Neural cell (in vitro differentiated cells): ENCODE measurements around the gene GDF9. TPM values are rescaled to one million over a fixed set of nuclear protein-coding genes. Genes with fewer than 3 reads are reported as not detected.

Source experiments
- H2AFZ ChIP-seq: fragments of 200-600, 300-800 bp; sonication (generic), shearing (Covaris generic); 2 replicates; pipeline ENCODE4 v1.6.0; 2014; ENCODE audit warnings: low read depth, mild to moderate bottlenecking, antibody characterized with exemption, low read length, moderate library complexity
- H3F3A ChIP-seq: fragments of 200-600 bp; shearing (Covaris generic); 2 replicates; pipeline ENCODE4 v1.6.1; 2016; ENCODE audit warnings: mild to moderate bottlenecking, moderate library complexity, mixed read lengths, antibody characterized with exemption, low read length; ENCODE audit not compliant: insufficient read depth, poor library complexity, severe bottlenecking
- H3K27ac ChIP-seq: fragments of 200-600, 300-800 bp; sonication (generic), shearing (Covaris generic); 2 replicates; pipeline ENCODE4 v1.5.1; 2014; ENCODE audit warnings: mild to moderate bottlenecking, low read length, moderate library complexity
- H3K27me3 ChIP-seq: fragments of 300-800, 200-600 bp; sonication (generic), shearing (Covaris generic); 2 replicates; pipeline ENCODE4 v1.6.0; 2014; ENCODE audit warnings: mild to moderate bottlenecking, low read depth, low read length, moderate library complexity; ENCODE audit not compliant: insufficient read depth
- H3K36me3 ChIP-seq: fragments of 300-800, 200-600 bp; sonication (generic), shearing (Covaris generic); 2 replicates; pipeline ENCODE4 v1.5.1; 2014; ENCODE audit warnings: mild to moderate bottlenecking, antibody characterized with exemption, low read length, moderate library complexity; ENCODE audit not compliant: insufficient read depth
- H3K4me2 ChIP-seq: fragments of 300-800, 200-600 bp; sonication (generic), shearing (Covaris generic); 2 replicates; pipeline ENCODE4 v1.6.0; 2014; ENCODE audit warnings: mild to moderate bottlenecking, low read length
- H3K4me3 ChIP-seq: fragments of 300-800, 200-600 bp; sonication (generic), shearing (Covaris generic); 2 replicates; pipeline ENCODE4 v1.5.1; 2014; ENCODE audit warnings: mild to moderate bottlenecking, low read length, moderate library complexity
- H3K79me2 ChIP-seq: fragments of 200-600 bp; shearing (Covaris generic); replicated peaks from 2 replicates; pipeline ENCODE4 v1.6.0; 2014; ENCODE audit warnings: mild to moderate bottlenecking, low read length, moderate library complexity; ENCODE audit not compliant: insufficient read depth
- H3K9ac ChIP-seq: fragments of 300-800, 200-600 bp; sonication (generic), shearing (Covaris generic); 2 replicates; pipeline ENCODE4 v1.6.1; 2016; ENCODE audit warnings: mild to moderate bottlenecking, low read length, mixed read lengths
- H3K9me2 ChIP-seq: fragments of 200-600 bp; shearing (Covaris generic); 2 replicates; pipeline ENCODE4 v1.6.1; 2016; ENCODE audit warnings: mild to moderate bottlenecking, low read length, mixed read lengths; ENCODE audit not compliant: insufficient read depth
- H3K9me3 ChIP-seq: fragments of 200-600, 300-800 bp; sonication (generic), shearing (Covaris generic); 2 replicates; pipeline ENCODE4 v1.6.1; 2016; ENCODE audit warnings: mild to moderate bottlenecking, mixed run types, low read length, moderate library complexity, mixed read lengths
- H4K20me1 ChIP-seq: fragments of 200-600 bp; shearing (Covaris generic); 2 replicates; pipeline ENCODE4 v1.6.1; 2016; ENCODE audit warnings: mild to moderate bottlenecking, mixed run types; ENCODE audit not compliant: insufficient read depth
- CTCF ChIP-seq: fragments of 450-650 bp; IDR thresholded peaks from 2 replicates; pipeline ENCODE4 v1.5.1; 2014; ENCODE audit warnings: antibody characterized with exemption, mild to moderate bottlenecking, moderate library complexity; ENCODE audit not compliant: poor library complexity, severe bottlenecking
- EP300 ChIP-seq: fragments of 450-650 bp; conservative IDR thresholded peaks from 2 replicates; pipeline ENCODE4 v1.6.1; 2014; ENCODE audit warnings: antibody characterized with exemption, mild to moderate bottlenecking, moderate library complexity; ENCODE audit not compliant: poor library complexity, severe bottlenecking
- EZH2 ChIP-seq: fragments of 200-600, 300-800 bp; shearing (Covaris generic), sonication (generic); IDR thresholded peaks from 2 replicates; pipeline ENCODE4 v1.6.1; 2014; ENCODE audit warnings: antibody characterized with exemption, low read length, borderline replicate concordance, mild to moderate bottlenecking; ENCODE audit not compliant: insufficient read depth, poor library complexity, severe bottlenecking
- MXI1 ChIP-seq: fragments of 450-650 bp; conservative IDR thresholded peaks from 2 replicates; pipeline ENCODE4 v1.6.1; 2014; ENCODE audit warnings: antibody characterized with exemption, mild to moderate bottlenecking; ENCODE audit not compliant: poor library complexity, severe bottlenecking
- POLR2AphosphoS5 ChIP-seq: IDR thresholded peaks from 2 replicates; pipeline ENCODE4 v1.6.1; 2012
- RAD21 ChIP-seq: fragments of 450-650 bp; conservative IDR thresholded peaks from 2 replicates; pipeline ENCODE4 v1.6.1; 2014; ENCODE audit warnings: antibody characterized with exemption, mild to moderate bottlenecking, moderate library complexity
- REST ChIP-seq: IDR thresholded peaks from 2 replicates; pipeline ENCODE4 v1.6.1; 2012; ENCODE audit warnings: borderline replicate concordance
- SMC3 ChIP-seq: fragments of 450-650 bp; conservative IDR thresholded peaks from 2 replicates; pipeline ENCODE4 v1.6.1; 2014; ENCODE audit warnings: antibody characterized with exemption, mild to moderate bottlenecking, moderate library complexity; ENCODE audit not compliant: poor library complexity
- TAF1 ChIP-seq: IDR thresholded peaks from 2 replicates; pipeline ENCODE4 v1.6.1; 2012; ENCODE audit warnings: low read depth
- polyA plus RNA-seq: library from polyadenylated mRNA; depleted of rRNA; stranded (reverse); fragments of >200 nt; gene quantifications from 2 replicates; pipeline ENCODE4 v1.2.3, GENCODE V29; 2014

The GDF9 gene
- polyA plus RNA-seq, 1 donor from 2014 or later, result 5.1 TPM

- no peak for TF ChIP-seq POLR2AphosphoS5
- TF ChIP-seq REST, result no peak
- no peak for TF ChIP-seq SMC3
- no peak for TF ChIP-seq MXI1
- TF ChIP-seq TAF1, result no peak
- TF ChIP-seq EP300, result no peak
- no peak for TF ChIP-seq EZH2
- TF ChIP-seq CTCF, result no peak
- TF ChIP-seq RAD21, result no peak
- no peaks in the 10 kb centered on the region for H3K79me2 ChIP-seq
- no peaks in the 10 kb centered on the region for H3K36me3 ChIP-seq
- H3K4me3 ChIP-seq, result no peak overlapping the region
- no peak overlapping the region for H3K9ac ChIP-seq
- no peaks in the 10 kb centered on the region for H4K20me1 ChIP-seq
- no peaks in the 10 kb centered on the region for H3F3A ChIP-seq
- H3K27ac ChIP-seq, result no peak overlapping the region
- no peaks in the 10 kb centered on the region for H3K9me3 ChIP-seq
- H3K4me2 ChIP-seq, result no peak overlapping the region
- H3K27me3 ChIP-seq, result no peaks in the 10 kb centered on the region
- H2AFZ ChIP-seq, result no peak overlapping the region
- H3K9me2 ChIP-seq, result no peaks in the 10 kb centered on the region
Measured at GRCh38 chr5:132849347-132849746, 16.9 kb downstream of the GDF9 start.

GRCh38 chr5:132848270-132848669 lies 18.0 kb downstream of the GDF9 start:
- Histone ChIP-seq H3K4me2 (no peak overlapping the region), H3K9ac (no peak overlapping the region), H4K20me1 (no peaks in the 10 kb centered on the region), H2AFZ (no peak overlapping the region), H3K4me3 (no peak overlapping the region), H3K9me2 (no peaks in the 10 kb centered on the region), H3K9me3 (no peaks in the 10 kb centered on the region), H3K36me3 (no peaks in the 10 kb centered on the region), H3F3A (no peaks in the 10 kb centered on the region), H3K27ac (no peak overlapping the region), H3K27me3 (no peaks in the 10 kb centered on the region), H3K79me2 (no peaks in the 10 kb centered on the region)
- TF ChIP-seq SMC3, result no peak
- no peak for TF ChIP-seq MXI1
- no peak for TF ChIP-seq REST
- TF ChIP-seq EP300, result no peak
- no peak for TF ChIP-seq EZH2
- TF ChIP-seq CTCF, result no peak
- no peak for TF ChIP-seq RAD21
- no peak for TF ChIP-seq POLR2AphosphoS5
- no peak for TF ChIP-seq TAF1
